Right renal cortex interstitium (tissue), 3 donors: ENCODE data around the gene RPS6KA1. TPM values are rescaled to one million over a fixed set of nuclear protein-coding genes. Genes with fewer than 3 reads are reported as not detected.
"Not testable (repeated sequence)": the region's sequence is repeated elsewhere in the genome, so short reads cannot be mapped to it uniquely, and the experiment has no call there.

Experiments
- DNase-seq, 3 donors: peaks; one replicate each; pipeline ENCODE4 v3.0.0-alpha.2; 2013; ENCODE audit warnings: low read depth in 3 of 3, low spot score in 2 of 3
- polyA plus RNA-seq, 3 donors: library from polyadenylated mRNA; unstranded; fragments of 120-200 nt; gene quantifications; one replicate each; pipeline ENCODE4 v1.2.1, GENCODE V29; 2013; ENCODE audit not compliant: insufficient read length in 3 of 3

Gene RPS6KA1
- polyA plus RNA-seq, 3 donors: 19.8 to 22.9 (median 21.6) TPM

- DNase-seq: no peak
These were observed 55.9 kb downstream of the RPS6KA1 start for GRCh38 chr1:26585471-26585870.

DNA sequence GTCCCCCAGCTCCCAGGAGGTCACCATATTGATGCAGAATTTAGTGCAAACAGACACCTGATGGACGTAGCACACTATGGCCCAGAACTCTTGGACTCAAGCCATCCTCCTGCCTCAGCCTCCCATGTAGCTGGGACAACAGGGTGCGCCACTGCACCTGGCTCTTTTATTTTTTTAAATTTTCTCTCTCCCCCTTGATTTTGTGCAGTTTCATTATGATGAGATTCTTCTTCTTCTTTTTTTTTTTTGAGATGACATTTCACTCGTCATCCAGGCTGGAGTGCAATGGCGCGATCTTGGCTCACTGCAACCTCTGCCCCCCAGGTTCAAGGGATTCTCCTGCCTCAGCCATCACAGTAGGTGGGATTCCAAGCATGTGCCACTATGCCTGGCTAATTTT, 63.8 kb downstream of the RPS6KA1 start:
- no peak for DNase-seq

DNA sequence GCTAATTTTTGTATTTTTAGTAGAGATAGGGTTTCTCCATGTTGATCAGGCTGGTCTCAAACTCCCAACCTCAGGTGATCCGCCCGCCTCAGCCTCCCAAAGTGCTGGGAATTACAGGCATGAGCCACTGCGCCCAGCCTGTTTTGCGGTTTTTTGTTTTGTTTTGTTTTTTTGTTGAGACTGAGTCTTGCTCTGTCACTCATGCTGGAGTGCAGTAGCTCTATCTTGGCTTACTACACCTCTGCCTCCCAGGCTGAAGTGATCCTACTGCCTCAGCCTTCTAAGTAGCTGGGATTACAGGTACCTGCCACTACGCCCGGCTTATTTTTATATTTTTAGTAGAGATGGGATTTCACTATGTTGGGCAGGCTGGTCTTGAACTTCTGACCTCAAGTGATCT, 65.0 kb downstream of the RPS6KA1 start:
- DNase-seq: not testable (repeated sequence)

DNA sequence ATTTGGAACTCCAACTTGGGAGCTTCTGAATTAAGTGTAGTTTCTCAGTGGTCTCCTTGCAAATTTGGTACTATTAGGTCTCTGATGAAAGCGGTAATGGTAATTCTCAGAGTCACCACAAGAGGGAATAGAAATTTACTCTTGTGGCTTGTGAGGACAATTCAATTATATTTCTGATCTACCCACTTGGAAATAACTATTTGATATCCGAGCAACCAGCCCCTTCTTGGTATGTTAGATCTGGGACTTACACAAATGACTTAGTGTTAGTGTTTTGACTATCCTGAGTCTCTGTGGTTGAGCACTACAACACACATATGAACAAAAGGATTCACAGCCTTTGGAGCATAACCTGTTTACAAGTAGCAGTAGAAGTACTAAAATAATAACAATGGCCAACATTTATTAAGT, 68.1 kb downstream of the RPS6KA1 start:
- peak in 1 of 3 donors; percentile 49 for DNase-seq

DNA sequence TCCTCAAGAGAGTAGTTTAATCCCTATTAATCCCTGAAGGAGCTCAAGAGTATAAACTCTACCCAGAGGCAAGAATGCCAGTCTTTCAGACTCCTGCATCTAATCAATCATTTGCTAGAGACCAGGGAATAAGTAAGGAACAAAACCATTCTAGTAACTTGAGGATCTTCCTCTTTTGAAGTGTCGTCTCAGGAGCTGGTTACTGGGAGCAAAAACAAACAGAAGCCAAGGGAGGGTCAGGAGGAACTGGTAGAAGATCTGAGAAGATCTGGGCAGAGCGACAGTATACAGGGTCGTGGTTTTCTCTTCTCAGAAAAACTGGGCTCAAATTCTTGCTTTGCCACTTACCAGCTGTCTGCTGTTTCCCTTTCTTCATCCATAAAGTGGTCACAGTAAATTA, 69.3 kb downstream of the RPS6KA1 start:
- no peak for DNase-seq

DNA sequence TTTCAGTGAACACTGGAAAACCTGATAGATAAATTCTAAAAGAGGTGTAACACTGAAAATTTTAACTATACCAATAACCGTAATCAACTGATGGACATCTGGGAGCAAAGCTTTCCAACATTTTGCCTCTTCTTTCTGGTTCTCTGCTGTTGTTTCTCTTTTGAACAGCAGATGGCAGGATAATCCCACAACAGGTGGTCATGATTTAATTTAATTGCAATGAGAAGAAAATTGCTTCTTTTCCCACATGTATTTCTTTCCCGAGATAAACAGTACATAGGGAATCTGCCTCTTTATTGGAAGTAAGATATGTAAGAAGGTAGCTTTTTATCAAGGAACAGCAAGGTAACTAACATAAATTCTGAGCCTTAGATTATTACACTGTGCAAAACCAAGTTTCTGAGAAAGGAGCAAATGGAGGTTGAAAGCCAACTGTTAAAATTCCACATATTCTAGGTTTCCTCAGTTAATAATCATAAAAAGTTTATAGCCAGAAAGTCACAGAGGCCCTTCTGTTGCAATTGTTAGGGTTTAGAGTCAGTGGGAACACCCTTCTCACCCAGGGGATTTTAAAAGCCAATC, 72.9 kb downstream of the RPS6KA1 start:
- peak in 1 of 3 donors; percentile 60 for DNase-seq

DNA sequence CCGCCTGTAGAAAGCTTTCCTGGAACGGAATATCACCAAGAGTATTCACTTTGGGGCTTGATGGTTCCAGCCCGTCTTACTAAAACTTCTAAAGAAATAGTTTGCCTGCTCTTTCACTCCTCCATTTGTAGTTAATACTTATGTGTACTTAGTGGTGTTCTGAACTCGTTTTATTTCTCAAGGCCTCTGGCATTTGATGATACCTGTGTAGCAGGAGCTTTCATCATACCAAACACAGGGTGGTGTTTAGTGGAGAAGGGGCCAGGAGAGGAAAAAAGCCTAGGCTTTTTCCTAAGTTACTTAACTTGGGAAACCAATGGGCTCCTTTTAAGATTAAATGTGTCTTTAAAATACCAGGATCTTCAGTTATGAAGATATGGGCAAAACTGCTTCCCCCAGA, 74.3 kb downstream of the RPS6KA1 start:
- DNase-seq: no peak

DNA sequence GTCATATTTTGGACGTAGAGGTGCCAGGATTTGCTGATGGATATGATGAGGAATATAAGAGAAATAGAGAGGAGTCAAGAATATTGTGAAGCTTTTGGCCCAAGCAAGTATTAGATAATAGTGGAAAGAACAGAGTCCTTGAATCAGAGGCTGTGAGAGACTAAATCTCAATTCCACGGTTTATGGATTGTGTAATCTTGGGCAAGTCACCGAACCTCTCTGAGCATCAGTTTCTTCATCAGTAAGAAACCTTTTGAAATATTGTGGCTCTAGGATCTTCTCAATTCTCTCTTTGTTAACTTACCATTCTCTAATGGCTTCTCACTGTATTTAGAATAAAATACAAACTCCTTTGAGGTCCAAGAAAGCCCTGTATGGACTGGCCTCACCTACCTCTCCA, 77.6 kb downstream of the RPS6KA1 start:
- DNase-seq: no peak

DNA sequence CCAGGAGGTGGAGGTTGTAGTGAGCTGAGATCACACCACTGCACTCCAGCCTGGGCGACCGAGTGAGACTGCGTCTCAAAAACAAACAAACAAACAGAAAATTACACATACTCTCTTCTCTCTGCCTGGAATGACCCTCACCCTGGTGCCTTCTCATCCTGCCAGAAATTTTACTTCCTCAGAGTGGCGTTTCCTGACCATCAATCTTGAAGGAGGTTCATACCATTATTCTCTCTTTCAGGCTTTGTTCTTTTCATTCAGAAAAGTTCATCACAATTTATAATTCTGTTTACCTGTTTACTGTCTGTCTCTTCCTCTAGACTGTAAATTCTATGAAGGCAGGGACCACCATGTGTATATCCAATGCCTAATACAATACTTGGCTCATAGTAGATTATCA, 79.3 kb downstream of the RPS6KA1 start:
- no peak for DNase-seq

GRCh38 chr1:26610781-26611180, 81.2 kb downstream of the RPS6KA1 start:
- DNase-seq: no peak

DNA sequence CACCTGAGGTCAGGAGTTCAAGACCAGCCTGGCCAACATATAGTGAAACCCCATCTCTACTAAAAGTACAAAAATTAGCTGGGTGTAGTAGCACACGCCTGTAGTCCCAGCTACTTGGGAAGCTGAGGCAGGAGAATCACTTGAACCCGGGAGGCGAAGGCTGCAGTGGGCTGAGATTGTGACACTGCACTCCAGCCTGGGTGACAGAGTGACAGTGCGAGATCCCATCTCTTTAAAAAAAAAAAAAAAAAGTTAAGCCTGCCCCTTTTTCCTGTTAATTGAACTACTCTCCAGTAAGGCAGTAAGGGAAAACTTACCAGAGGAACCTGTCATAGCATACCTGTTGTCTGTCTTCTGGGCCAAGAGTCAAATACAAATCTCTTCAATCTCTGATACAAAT, 83.1 kb downstream of the RPS6KA1 start:
- DNase-seq: not testable (repeated sequence)

GRCh38 chr1:26614655-26615411, 85.3 kb downstream of the RPS6KA1 start:
- DNase-seq: no peak

- DNase-seq: no peak
These were observed 87.3 kb downstream of the RPS6KA1 start for GRCh38 chr1:26616881-26617280.

GRCh38 chr1:26618561-26618960, 89.0 kb downstream of the RPS6KA1 start:
- no peak for DNase-seq

Other genes with a start within 250 kb of the RPS6KA1 start
- 100 to 1,000 TPM in 1 of 3 donors, 10 to 100 TPM in 2; 83.5 to 110 (median 94.5) TPM for gene SH3BGRL3, start 249.7 kb upstream of the RPS6KA1 start, polyA plus RNA-seq
- 10 to 100 TPM; 33.2 to 35.5 (median 35.3) TPM for gene UBXN11, start 223.1 kb upstream of the RPS6KA1 start, polyA plus RNA-seq
- 1 to 10 TPM; 2.8 to 7.9 (median 5.3) TPM for gene CD52, start 211.8 kb upstream of the RPS6KA1 start, polyA plus RNA-seq
- gene CRYBG2, start 175.6 kb upstream of the RPS6KA1 start, polyA plus RNA-seq: 1 to 10 TPM in 1 of 3 donors, under 1 TPM in 2; 0.46 to 1.0 (median 0.80) TPM
- gene ZNF683, start 157.0 kb upstream of the RPS6KA1 start, polyA plus RNA-seq: not detected
- under 1 TPM in 2 of 3 donors, not detected in 1; 0.06 to 0.07 TPM for gene LIN28A, start 118.9 kb upstream of the RPS6KA1 start, polyA plus RNA-seq
- gene DHDDS, start 97.4 kb upstream of the RPS6KA1 start, polyA plus RNA-seq: 10 to 100 TPM; 32.4 to 37.1 (median 36.1) TPM
- gene HMGN2, start 57.3 kb upstream of the RPS6KA1 start, polyA plus RNA-seq: 1,000 to 10,000 TPM; 1,175 to 1,202 (median 1,200) TPM
- gene ARID1A, start 166.3 kb downstream of the RPS6KA1 start, polyA plus RNA-seq: 10 to 100 TPM; 85.3 to 89.6 (median 88.3) TPM